Neural crest cell (in vitro differentiated cells): ENCODE data around the gene IRGC. TPM values are rescaled to one million over a fixed set of nuclear protein-coding genes. Genes with fewer than 3 reads are reported as not detected.

Experiments used
- DNase-seq: peaks from one replicate; pipeline ENCODE4 v3.0.0; 2021; ENCODE audit warnings: low read depth, mixed read lengths, low spot score
- H3K27ac Mint-ChIP-seq: one replicate; pipeline ENCODE4 v1.8.0; 2021; ENCODE audit warnings: mild to moderate bottlenecking, mixed read lengths; ENCODE audit not compliant: unreplicated experiment
- H3K27me3 Mint-ChIP-seq: 2 replicates; pipeline ENCODE4 v1.8.0; 2021; ENCODE audit warnings: low read depth, mild to moderate bottlenecking, mixed read lengths
- H3K36me3 Mint-ChIP-seq: 2 replicates; pipeline ENCODE4 v1.8.0; 2021; ENCODE audit warnings: low read depth, mild to moderate bottlenecking, mixed read lengths
- H3K4me1 Mint-ChIP-seq: 2 replicates; pipeline ENCODE4 v1.8.0; 2021; ENCODE audit warnings: mixed read lengths
- H3K4me3 Mint-ChIP-seq: one replicate; pipeline ENCODE4 v1.8.0; 2021; ENCODE audit warnings: mild to moderate bottlenecking, mixed read lengths
- H3K9me3 Mint-ChIP-seq: 2 replicates; pipeline ENCODE4 v1.8.0; 2021; ENCODE audit warnings: mixed read lengths
- total RNA-seq: library from RNA; stranded (reverse); gene quantifications from 2 replicates; pipeline ENCODE4 v1.2.1, GENCODE V29; 2021
- TF ChIP-seq, protein P1 (sequence below): fragments of 200-600 bp; sonication (generic); conservative IDR thresholded peaks from 2 replicates; pipeline ENCODE4 v1.5.0; 2021; ENCODE audit warnings: antibody characterized with exemption, mild to moderate bottlenecking

The IRGC gene
- total RNA-seq, 1 donor from 2014 or later = not detected

DNA sequence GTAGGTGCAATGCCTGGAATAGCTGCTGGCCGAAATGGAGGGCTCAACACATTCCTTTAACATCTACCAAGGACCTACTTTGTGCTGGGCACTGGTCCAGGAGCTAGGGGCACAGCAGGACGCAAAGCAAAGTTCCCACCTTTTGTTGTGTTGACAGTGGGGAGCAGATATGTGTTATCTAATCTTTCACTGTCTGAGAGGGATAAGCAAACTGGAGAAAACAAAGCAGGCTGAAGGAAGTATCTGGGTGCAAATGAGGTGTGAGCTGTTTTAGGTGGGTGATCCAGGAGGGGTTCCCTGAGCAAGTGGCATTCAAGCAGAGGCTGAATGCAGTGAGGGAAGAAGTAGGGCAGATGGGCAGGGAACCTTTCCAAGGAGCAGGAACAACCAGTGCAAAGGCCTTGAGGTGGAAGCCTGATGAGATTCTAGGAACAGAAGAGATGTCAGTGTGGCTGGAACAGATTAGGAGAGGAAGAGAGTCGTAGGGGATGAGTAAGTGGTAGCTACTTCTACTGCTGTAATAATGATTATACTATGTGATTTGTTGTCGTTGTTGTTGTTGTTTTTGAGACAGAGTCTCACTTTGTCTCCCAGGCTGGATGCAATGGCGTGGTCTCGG lies 43.7 kb upstream of the IRGC start:
- peaks cover 5% of the 10 kb centered on the region for H3K36me3 Mint-ChIP-seq
- H3K27ac Mint-ChIP-seq = no peak overlapping the region
- H3K4me1 Mint-ChIP-seq = peaks cover 26% of the 10 kb centered on the region
- no peak for DNase-seq
- no peak overlapping the region for H3K4me3 Mint-ChIP-seq
- no peaks in the 10 kb centered on the region for H3K9me3 Mint-ChIP-seq
- H3K27me3 Mint-ChIP-seq = peaks cover 60% of the 10 kb centered on the region
- TF ChIP-seq, protein P1, sequence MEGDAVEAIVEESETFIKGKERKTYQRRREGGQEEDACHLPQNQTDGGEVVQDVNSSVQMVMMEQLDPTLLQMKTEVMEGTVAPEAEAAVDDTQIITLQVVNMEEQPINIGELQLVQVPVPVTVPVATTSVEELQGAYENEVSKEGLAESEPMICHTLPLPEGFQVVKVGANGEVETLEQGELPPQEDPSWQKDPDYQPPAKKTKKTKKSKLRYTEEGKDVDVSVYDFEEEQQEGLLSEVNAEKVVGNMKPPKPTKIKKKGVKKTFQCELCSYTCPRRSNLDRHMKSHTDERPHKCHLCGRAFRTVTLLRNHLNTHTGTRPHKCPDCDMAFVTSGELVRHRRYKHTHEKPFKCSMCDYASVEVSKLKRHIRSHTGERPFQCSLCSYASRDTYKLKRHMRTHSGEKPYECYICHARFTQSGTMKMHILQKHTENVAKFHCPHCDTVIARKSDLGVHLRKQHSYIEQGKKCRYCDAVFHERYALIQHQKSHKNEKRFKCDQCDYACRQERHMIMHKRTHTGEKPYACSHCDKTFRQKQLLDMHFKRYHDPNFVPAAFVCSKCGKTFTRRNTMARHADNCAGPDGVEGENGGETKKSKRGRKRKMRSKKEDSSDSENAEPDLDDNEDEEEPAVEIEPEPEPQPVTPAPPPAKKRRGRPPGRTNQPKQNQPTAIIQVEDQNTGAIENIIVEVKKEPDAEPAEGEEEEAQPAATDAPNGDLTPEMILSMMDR = no peak

DNA sequence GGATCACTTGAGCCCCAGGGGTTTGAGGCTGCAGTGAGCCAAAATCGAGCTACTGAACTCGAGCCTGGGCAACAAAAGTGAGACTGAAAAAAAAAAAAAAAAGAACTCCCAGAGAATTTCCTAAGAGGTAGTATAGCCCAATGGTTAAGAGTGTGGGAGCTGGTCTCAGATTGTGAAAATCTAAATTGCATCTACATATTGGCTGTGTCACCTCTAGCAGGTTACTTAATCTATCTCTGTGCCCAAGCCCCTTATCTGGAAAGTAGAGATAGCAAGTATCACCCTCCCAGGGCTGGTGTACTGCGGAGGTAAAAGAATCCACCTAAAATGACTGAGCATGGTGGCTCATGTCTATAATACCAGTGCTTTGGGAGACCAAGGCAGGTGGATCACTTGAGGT lies 42.2 kb upstream of the IRGC start:
- Mint-ChIP-seq H3K36me3 (no peaks in the 10 kb centered on the region), H3K27ac (no peak overlapping the region), H3K4me3 (no peak overlapping the region), H3K4me1 (peaks cover 12% of the 10 kb centered on the region), H3K9me3 (no peaks in the 10 kb centered on the region), H3K27me3 (peaks cover 50% of the 10 kb centered on the region)
- TF ChIP-seq, protein P1 = no peak
- no peak for DNase-seq

DNA sequence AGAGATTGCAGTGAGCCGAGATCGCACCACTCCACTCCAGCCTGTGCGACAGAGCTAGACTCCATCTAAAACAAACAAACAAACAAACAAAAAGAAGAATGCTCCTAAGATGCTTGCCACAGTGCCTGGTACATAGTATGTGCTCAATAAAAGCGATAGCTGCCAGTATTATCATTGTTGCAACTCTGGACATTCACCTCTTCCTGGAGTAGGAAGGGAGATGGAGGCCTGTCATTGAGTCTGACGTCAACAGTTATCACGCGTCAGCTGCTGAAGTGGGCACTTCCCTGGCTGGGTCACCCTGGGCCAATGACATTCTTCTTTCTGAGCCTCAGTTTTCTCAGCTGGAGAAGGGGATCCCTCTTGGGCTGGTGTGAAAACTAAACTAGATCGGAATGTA lies 41.7 kb upstream of the IRGC start:
- H3K27ac Mint-ChIP-seq = no peak overlapping the region
- peaks cover 44% of the 10 kb centered on the region for H3K27me3 Mint-ChIP-seq
- TF ChIP-seq, protein P1 = no peak
- no peak for DNase-seq
- no peaks in the 10 kb centered on the region for H3K36me3 Mint-ChIP-seq
- H3K4me1 Mint-ChIP-seq = peaks cover 9% of the 10 kb centered on the region
- H3K9me3 Mint-ChIP-seq = no peaks in the 10 kb centered on the region
- H3K4me3 Mint-ChIP-seq = no peak overlapping the region

DNA sequence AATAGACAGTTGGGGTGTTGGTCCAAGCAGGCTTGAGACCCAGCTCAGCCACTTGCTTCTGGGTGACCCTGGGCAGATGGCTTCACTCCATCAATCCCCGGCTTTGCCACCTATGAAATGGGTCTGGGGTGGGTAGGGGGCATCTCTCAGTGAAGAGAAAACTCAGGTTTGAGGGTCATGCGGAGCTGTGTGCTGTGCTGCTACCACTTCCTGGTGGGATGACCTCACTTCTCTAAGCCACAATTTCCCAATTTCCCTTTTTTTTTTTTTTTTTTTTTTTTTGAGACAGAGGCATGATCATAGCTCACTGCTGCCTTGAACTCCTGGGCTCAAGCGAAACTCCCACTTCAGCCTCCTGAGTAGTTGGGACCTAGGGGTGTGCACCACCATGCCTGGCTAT lies 41.3 kb upstream of the IRGC start:
- DNase-seq = no peak
- Mint-ChIP-seq H3K27me3 (peaks cover 40% of the 10 kb centered on the region), H3K4me1 (peaks cover 9% of the 10 kb centered on the region), H3K9me3 (no peaks in the 10 kb centered on the region), H3K27ac (no peak overlapping the region), H3K4me3 (no peak overlapping the region), H3K36me3 (no peaks in the 10 kb centered on the region)
- TF ChIP-seq, protein P1 = no peak

DNA sequence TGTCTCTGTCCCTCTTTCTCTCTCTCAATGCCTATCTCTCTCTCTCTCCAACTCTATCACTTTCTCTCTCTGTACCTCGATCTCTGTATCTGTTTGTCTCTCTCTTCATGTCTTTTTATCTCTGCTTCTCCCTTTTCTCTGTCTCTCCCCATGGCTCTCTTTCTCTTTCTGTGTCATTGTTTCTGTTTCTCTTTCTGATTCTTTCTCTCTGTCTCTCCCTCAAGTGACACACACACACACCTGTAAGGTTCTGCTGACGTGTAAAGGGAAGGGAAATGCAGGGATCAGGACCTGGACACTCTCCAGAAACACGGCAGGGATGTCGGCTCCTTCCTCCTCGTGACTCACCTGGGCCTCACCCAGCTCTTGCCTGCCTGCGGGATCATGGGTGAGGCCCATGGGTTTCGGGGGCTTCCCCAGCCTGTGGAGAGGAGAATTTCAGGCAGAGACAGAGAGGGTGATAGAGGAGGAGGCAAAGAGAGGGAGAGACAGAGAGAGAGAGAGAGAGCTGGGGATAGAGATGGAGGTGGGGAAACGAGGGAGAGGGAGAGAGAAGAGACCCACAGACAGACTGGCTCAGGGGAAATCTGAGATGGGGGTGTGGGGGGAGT lies 40.5 kb upstream of the IRGC start:
- Mint-ChIP-seq H3K4me1 (peaks cover 1% of the 10 kb centered on the region), H3K27ac (peak overlapping the region; percentile 13), H3K27me3 (peaks cover 32% of the 10 kb centered on the region), H3K9me3 (no peaks in the 10 kb centered on the region), H3K36me3 (no peaks in the 10 kb centered on the region), H3K4me3 (no peak overlapping the region)
- no peak for DNase-seq
- TF ChIP-seq, protein P1 = no peak
